Stimulated activated naive CD4-positive, alpha-beta T cell treated with Interleukin-2 at 50 U/mL for 16 hours (primary cell): ENCODE measurements around the gene LAMA4.
"Not testable (repeated sequence)": the region's sequence is repeated elsewhere in the genome, so short reads cannot be mapped to it uniquely, and the experiment has no call there.

Source experiments
- DNase-seq: peaks from one replicate; lab custom pipeline; 2025; lab: John Stamatoyannopoulos, UW

Gene LAMA4

GRCh38 chr6:112216662-112217551 lies 37.5 kb downstream of the LAMA4 start:
- no peak for DNase-seq

GRCh38 chr6:112215488-112216284 lies 38.7 kb downstream of the LAMA4 start:
- no peak for DNase-seq

GRCh38 chr6:112214739-112215269 lies 39.6 kb downstream of the LAMA4 start:
- DNase-seq, result no peak

- no peak for DNase-seq
These were observed 43.5 kb downstream of the LAMA4 start for GRCh38 chr6:112210852-112211251.

- no peak for DNase-seq
These were observed 45.2 kb downstream of the LAMA4 start for GRCh38 chr6:112209131-112209530.

GRCh38 chr6:112207776-112208175 lies 46.6 kb downstream of the LAMA4 start:
- DNase-seq, result no peak

GRCh38 chr6:112207131-112207530 lies 47.2 kb downstream of the LAMA4 start:
- no peak for DNase-seq

- DNase-seq, result no peak
These were observed 48.3 kb downstream of the LAMA4 start for GRCh38 chr6:112206110-112206458.

- DNase-seq, result no peak
These were observed 48.8 kb downstream of the LAMA4 start for GRCh38 chr6:112205427-112206109.

GRCh38 chr6:112204350-112204706 lies 50.0 kb downstream of the LAMA4 start:
- DNase-seq, result no peak

- DNase-seq, result no peak
These were observed 50.6 kb downstream of the LAMA4 start for GRCh38 chr6:112203577-112204349.

- DNase-seq, result no peak
These were observed 51.6 kb downstream of the LAMA4 start for GRCh38 chr6:112202639-112203341.

- not testable (repeated sequence) for DNase-seq
These were observed 54.0 kb downstream of the LAMA4 start for GRCh38 chr6:112200185-112200914.

- no peak for DNase-seq
These were observed 55.4 kb downstream of the LAMA4 start for GRCh38 chr6:112199001-112199403.

- DNase-seq, result no peak
These were observed 55.8 kb downstream of the LAMA4 start for GRCh38 chr6:112198582-112198981.

- DNase-seq, result no peak
These were observed 56.7 kb downstream of the LAMA4 start for GRCh38 chr6:112197636-112198035.

- no peak for DNase-seq
These were observed 58.1 kb downstream of the LAMA4 start for GRCh38 chr6:112196306-112196705.

GRCh38 chr6:112195166-112195565 lies 59.2 kb downstream of the LAMA4 start:
- DNase-seq, result no peak

GRCh38 chr6:112194511-112194910 lies 59.9 kb downstream of the LAMA4 start:
- DNase-seq, result no peak

- no peak for DNase-seq
These were observed 60.8 kb downstream of the LAMA4 start for GRCh38 chr6:112193535-112194051.
